Activated gamma-delta T cell (primary cell): ENCODE measurements around the gene EXOC5.
"Not testable (repeated sequence)": the region's sequence is repeated elsewhere in the genome, so short reads cannot be mapped to it uniquely, and the experiment has no call there.

Experiments
- DNase-seq: peaks from one replicate; lab custom pipeline; 2025; lab: John Stamatoyannopoulos, UW

Gene EXOC5

GRCh38 chr14:57259672-57260071, 9.0 kb downstream of the EXOC5 start:
- DNase-seq = no peak

- DNase-seq = not testable (repeated sequence)
Observed at GRCh38 chr14:57258221-57258620, 10.5 kb downstream of the EXOC5 start.

GRCh38 chr14:57254884-57255283, 13.8 kb downstream of the EXOC5 start:
- DNase-seq = no peak

GRCh38 chr14:57246933-57247657, 21.6 kb downstream of the EXOC5 start:
- no peak for DNase-seq

GRCh38 chr14:57245941-57246340, 22.8 kb downstream of the EXOC5 start:
- DNase-seq = no peak

GRCh38 chr14:57244106-57244505, 24.6 kb downstream of the EXOC5 start:
- DNase-seq = no peak

GRCh38 chr14:57243320-57243719, 25.4 kb downstream of the EXOC5 start:
- DNase-seq = no peak

- not testable (repeated sequence) for DNase-seq
Observed at GRCh38 chr14:57240115-57240514, 28.6 kb downstream of the EXOC5 start.

- DNase-seq = no peak
Observed at GRCh38 chr14:57232006-57232405, 36.7 kb downstream of the EXOC5 start.

GRCh38 chr14:57228320-57228719, 40.4 kb downstream of the EXOC5 start:
- DNase-seq = not testable (repeated sequence)

- no peak for DNase-seq
Observed at GRCh38 chr14:57227083-57227482, 41.6 kb downstream of the EXOC5 start.

GRCh38 chr14:57221931-57222330, 46.8 kb downstream of the EXOC5 start:
- no peak for DNase-seq

- no peak for DNase-seq
Observed at GRCh38 chr14:57212919-57213318, 55.8 kb downstream of the EXOC5 start.

GRCh38 chr14:57209561-57209960, 59.1 kb downstream of the EXOC5 start:
- DNase-seq = no peak

GRCh38 chr14:57205938-57206337, 62.8 kb downstream of the EXOC5 start:
- DNase-seq = no peak

- DNase-seq = not testable (repeated sequence)
Observed at GRCh38 chr14:57202672-57203071, 66.0 kb downstream of the EXOC5 start.

GRCh38 chr14:57199921-57200320, 68.8 kb downstream of the EXOC5 start:
- DNase-seq = no peak

GRCh38 chr14:57189070-57189469, 79.6 kb downstream of the EXOC5 start:
- no peak for DNase-seq

GRCh38 chr14:57182760-57183503, 85.8 kb downstream of the EXOC5 start:
- no peak for DNase-seq

GRCh38 chr14:57179273-57179672, 89.4 kb downstream of the EXOC5 start:
- DNase-seq = no peak

- DNase-seq = no peak
Observed at GRCh38 chr14:57174466-57174865, 94.2 kb downstream of the EXOC5 start.

GRCh38 chr14:57171903-57172302, 96.8 kb downstream of the EXOC5 start:
- no peak for DNase-seq

GRCh38 chr14:57171363-57171762, 97.3 kb downstream of the EXOC5 start:
- DNase-seq = no peak
